H1 (cell line): ENCODE data around the gene ADAMTS14. TPM values are rescaled to one million over a fixed set of nuclear protein-coding genes. Genes with fewer than 3 reads are reported as not detected.

Experiments used
- ATF2 ChIP-seq: IDR thresholded peaks from 2 replicates; pipeline ENCODE4 v1.6.1; 2012; ENCODE audit warnings: low read length, inconsistent platforms
- CBX5 ChIP-seq: fragments of 300-800, 300-1000 bp; sonication (generic); IDR thresholded peaks from 2 replicates; pipeline ENCODE4 v1.7.1; 2016; ENCODE audit warnings: antibody characterized with exemption, low read length, low read depth
- CEBPB ChIP-seq: IDR thresholded peaks from 2 replicates; pipeline ENCODE4 v1.6.1; 2012; ENCODE audit warnings: low read depth, low read length
- CREB1 ChIP-seq: IDR thresholded peaks from 2 replicates; pipeline ENCODE4 v1.6.1; 2012; ENCODE audit warnings: inconsistent platforms
- EGR1 ChIP-seq: IDR thresholded peaks from 2 replicates; pipeline ENCODE4 v1.6.1; 2011; ENCODE audit warnings: low read depth, low read length, borderline replicate concordance
- EP300 ChIP-seq, 2 experiments: IDR thresholded peaks; 1 replicate in 1 of 2; 2 replicates in 1 of 2; pipeline ENCODE4 v1.6.1; 2011 to 2012; ENCODE audit warnings: low read depth in 2 of 2, low read length in 2 of 2, mild to moderate bottlenecking in 2 of 2, borderline replicate concordance in 1 of 2, inconsistent platforms in 1 of 2, moderate library complexity in 1 of 2
- EZH2 ChIP-seq: fragments of 200-600 bp; sonication (generic); IDR thresholded peaks from 2 replicates; pipeline ENCODE4 v1.7.1; 2012; ENCODE audit warnings: low read depth, mild to moderate bottlenecking, moderate library complexity, low read length, inconsistent platforms; ENCODE audit not compliant: severe bottlenecking
- FOSL1 ChIP-seq: IDR thresholded peaks from 2 replicates; pipeline ENCODE4 v1.6.1; 2011; ENCODE audit warnings: mild to moderate bottlenecking, low read depth, low read length, moderate library complexity; ENCODE audit not compliant: insufficient read depth
- KDM4A ChIP-seq: IDR thresholded peaks from one replicate; pipeline ENCODE4 v1.7.1; 2012; ENCODE audit warnings: low read depth, mild to moderate bottlenecking, moderate library complexity, low read length, inconsistent platforms; ENCODE audit not compliant: severe bottlenecking
- KDM5A ChIP-seq: fragments of 200-600 bp; IDR thresholded peaks from 2 replicates; pipeline ENCODE4 v1.7.1; 2012; ENCODE audit warnings: mild to moderate bottlenecking, low read length, inconsistent platforms, mixed read lengths
- NRF1 ChIP-seq: IDR thresholded peaks from 2 replicates; pipeline ENCODE4 v1.6.1; 2011; ENCODE audit warnings: mild to moderate bottlenecking, low read depth, low read length, improper control_type of control experiment
- POU5F1 ChIP-seq: IDR thresholded peaks from 2 replicates; pipeline ENCODE4 v1.6.1; 2011; ENCODE audit warnings: low read depth, mild to moderate bottlenecking, low read length, moderate library complexity
- RXRA ChIP-seq: IDR thresholded peaks from 2 replicates; pipeline ENCODE4 v1.6.1; 2011; ENCODE audit warnings: low read depth, mild to moderate bottlenecking, low read length, moderate library complexity; ENCODE audit not compliant: insufficient read depth
- SAP30 ChIP-seq: fragments of 300-600 bp; sonication (generic); IDR thresholded peaks from 2 replicates; pipeline ENCODE4 v1.7.1; 2012; ENCODE audit warnings: low read length, moderate library complexity, mild to moderate bottlenecking, inconsistent platforms; ENCODE audit not compliant: insufficient read depth, insufficient replicate concordance
- SP2 ChIP-seq: IDR thresholded peaks from 2 replicates; pipeline ENCODE4 v1.6.1; 2012; ENCODE audit warnings: mild to moderate bottlenecking, low read length, inconsistent platforms
- SP4 ChIP-seq: IDR thresholded peaks from 2 replicates; pipeline ENCODE4 v1.6.1; 2012; ENCODE audit warnings: low read length, inconsistent platforms
- TAF1 ChIP-seq: IDR thresholded peaks from 2 replicates; pipeline ENCODE4 v1.6.1; 2011; ENCODE audit warnings: mild to moderate bottlenecking, low read depth, low read length
- TEAD4 ChIP-seq: IDR thresholded peaks from 2 replicates; pipeline ENCODE4 v1.6.1; 2012; ENCODE audit warnings: low read depth, low read length, inconsistent platforms, mixed read lengths
- ZNF274 ChIP-seq: IDR thresholded peaks from 2 replicates; pipeline ENCODE4 v1.7.0; 2012; ENCODE audit warnings: low read length, borderline replicate concordance; ENCODE audit errors: extremely low read depth
- polyA plus RNA-seq, 7 experiments: library from polyadenylated mRNA; depleted of rRNA in 3 of 7; stranded (reverse) in 5 of 7; unstranded in 2 of 7; fragments of >200 nt in 5 of 7; fragments of 200-250 nt in 2 of 7; gene quantifications; 1 replicate in 5 of 7; 2 replicates in 1 of 7; 4 replicates in 1 of 7; pipeline versions ENCODE4 v1.2.1 to v1.2.3, GENCODE V29; 2011 to 2013; ENCODE audit warnings: missing spikeins in 2 of 7, mixed read lengths in 2 of 7
- total RNA-seq: library from RNA; stranded (reverse); fragmentation: NEBNext Ultra II Directional; extraction: Animal tissue kit (Norgen Biotek cat#: 25700); gene quantifications from 2 replicates; pipeline ENCODE4 v1.2.1, GENCODE V29; 2021

Gene ADAMTS14
- total and polyA plus RNA-seq, 2 of the 8 experiments (the other 6 are each of a cell fraction or from before 2014, with no cell fraction given): 2.0 to 2.3 TPM

DNA sequence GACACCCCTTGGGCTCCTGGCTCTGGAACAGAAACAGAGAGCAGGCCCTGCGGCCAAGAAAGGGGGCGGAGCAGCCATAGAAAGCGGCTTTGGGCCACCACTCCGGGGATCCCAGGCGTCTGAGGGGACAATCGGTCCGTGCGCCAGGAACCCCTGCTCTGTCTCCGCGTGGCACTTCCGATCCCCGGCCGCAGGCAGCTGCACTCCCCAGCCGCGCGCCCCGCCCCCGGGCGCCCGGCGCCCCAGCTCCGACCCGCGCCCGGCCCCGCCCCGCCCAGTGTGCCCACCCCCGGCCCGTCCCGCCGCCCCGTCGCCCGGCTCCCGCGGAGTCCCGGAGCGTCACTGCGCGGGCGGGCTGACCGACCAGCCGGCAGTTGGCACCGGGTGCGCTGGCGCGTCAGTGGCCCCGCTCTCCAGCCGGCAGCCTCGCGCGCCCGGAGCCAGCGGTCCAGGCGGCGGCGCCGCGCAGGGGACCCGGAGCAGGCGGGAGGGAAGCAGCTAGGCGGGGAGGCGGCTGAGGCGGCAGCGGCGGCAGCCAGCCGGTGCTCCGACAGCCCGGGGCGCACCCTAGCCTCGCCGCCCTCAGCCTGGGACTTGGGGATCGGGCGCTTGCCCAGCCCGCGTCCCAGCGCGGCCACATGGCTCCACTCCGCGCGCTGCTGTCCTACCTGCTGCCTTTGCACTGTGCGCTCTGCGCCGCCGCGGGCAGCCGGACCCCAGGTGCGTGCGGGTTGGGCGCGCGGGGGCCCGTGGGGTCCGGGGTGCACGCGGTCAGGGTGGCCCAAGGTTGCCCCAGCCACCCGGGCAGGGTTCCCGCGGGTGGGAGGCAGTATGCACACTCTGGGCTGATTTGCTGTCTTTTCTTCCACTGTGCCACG is at the start of gene ADAMTS14 (continued):
- no peak for TF ChIP-seq ZNF274
- no peak for TF ChIP-seq EP300 (IDR thresholded peaks at IDR 0.05; ENCODE audit: borderline replicate concordance in 1 of 2, low read depth in 2 of 2, low read length in 2 of 2)
- TF ChIP-seq ATF2: no peak
- TF ChIP-seq POU5F1: no peak
- no peak for TF ChIP-seq CREB1
- TF ChIP-seq FOSL1: no peak
- TF ChIP-seq NRF1: no peak
- no peak for TF ChIP-seq KDM5A
- TF ChIP-seq KDM4A: peak; percentile 97
- TF ChIP-seq CBX5: no peak
- TF ChIP-seq CEBPB: no peak
- TF ChIP-seq SP2: no peak
- peak; percentile 55 for TF ChIP-seq EZH2
- TF ChIP-seq SAP30: no peak
- TF ChIP-seq TAF1: 0 out of 2 replicates have a peak, but pooled peaks have one; percentile 15
- TF ChIP-seq TEAD4: no peak
- no peak for TF ChIP-seq SP4
- TF ChIP-seq EGR1: no peak
- no peak for TF ChIP-seq RXRA
